ENCODE data around the gene TRMT61A. TPM values are rescaled to one million over a fixed set of nuclear protein-coding genes. Genes with fewer than 3 reads are reported as not detected.

The TRMT61A gene
- 3.8 and 5.3 TPM in 2 replicates for total RNA-seq (2014; rRNA removed; shearing (Covaris generic))

DNA sequence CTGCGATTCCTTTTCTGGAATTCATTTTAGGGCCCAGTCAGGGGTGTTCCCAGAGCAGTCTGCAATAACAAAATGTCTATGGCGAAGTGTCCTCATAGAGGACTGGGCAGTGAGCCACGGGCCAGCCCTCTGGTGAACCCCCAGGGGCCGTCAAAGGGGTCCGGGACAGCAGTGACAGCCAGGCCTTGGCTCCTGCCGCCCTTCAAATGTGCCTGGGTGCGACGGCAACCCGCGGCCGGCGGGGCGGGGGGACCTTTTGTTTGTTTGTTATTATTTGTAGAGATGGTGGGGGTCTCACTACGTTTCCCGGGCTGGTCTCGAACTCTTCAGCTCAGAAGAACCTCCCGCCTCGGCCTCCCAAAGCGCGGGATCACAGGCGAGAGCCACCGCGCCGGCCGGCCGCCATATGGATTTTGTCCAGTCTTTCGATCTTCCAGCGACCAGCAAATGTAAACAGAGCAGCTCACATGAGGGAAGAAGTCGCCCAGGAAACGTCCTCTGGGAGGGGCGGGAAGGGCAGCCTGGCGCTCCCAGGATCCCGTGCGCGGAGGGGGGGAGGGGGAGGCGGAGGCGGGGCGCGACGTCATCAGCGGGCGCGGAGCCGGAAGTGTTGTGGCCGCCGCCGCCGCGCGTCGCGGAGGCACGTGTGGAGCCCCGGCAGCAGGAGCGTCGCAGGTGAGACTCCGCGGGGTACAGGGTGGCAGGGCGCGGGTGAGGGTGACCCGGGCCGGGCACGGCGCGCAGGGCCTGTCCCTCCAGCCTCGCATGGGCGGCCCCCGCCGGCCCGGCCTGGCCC lies at the start of gene TRMT61A:
Gene TRMT61A, plus strand, starts transcription at position 610 of the 796 bp plus-strand sequence. CDS start 783 bp downstream, outside the sequence.
- peak; percentile 90 for DNase-seq (ENCODE audit: low read depth)

DNA sequence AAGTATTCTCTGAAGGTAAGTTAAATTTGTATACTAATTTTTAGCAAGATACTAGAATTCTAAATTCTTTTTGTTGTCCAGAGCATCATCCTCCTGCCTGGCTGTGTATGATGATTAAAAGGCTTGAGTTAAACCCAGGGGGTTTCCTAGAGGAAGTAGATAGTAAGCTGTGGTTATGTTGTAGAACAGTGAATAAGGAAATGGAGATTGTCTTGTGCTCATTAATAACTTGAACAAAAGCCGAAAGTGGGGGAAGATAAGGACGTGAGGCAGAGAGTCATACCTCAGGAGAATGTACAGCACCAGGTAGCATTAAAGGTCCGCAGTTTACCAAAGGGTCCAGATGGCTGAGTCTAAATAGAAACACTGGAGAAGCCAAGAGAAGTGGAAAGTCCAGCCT lies 48.4 kb upstream of the TRMT61A start:
- no peak for DNase-seq (ENCODE audit: low read depth)

- DNase-seq (ENCODE audit: low read depth) = peak; percentile 65
Observed at GRCh38 chr14:103483600-103483999, 45.4 kb upstream of the TRMT61A start.

DNA sequence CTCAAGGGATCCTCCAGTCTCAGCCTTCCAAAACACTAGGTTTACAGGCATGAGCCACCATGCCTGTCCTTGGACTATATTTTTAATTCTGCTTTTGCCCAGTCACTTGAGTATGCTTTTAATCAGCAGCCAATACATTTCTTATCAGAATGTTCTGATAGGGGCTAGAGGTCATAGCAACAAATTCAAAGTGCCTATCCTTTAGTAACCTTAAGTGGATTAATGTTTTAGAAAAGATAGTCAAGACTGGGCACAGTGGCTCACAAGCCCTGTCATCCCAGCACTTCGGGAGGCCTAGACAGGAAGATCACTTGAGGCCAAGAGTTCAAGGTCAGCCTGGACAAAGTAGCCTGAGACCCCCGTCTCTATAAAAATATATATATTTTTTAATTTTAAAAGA lies 43.5 kb upstream of the TRMT61A start:
- no peak for DNase-seq (ENCODE audit: low read depth)

DNA sequence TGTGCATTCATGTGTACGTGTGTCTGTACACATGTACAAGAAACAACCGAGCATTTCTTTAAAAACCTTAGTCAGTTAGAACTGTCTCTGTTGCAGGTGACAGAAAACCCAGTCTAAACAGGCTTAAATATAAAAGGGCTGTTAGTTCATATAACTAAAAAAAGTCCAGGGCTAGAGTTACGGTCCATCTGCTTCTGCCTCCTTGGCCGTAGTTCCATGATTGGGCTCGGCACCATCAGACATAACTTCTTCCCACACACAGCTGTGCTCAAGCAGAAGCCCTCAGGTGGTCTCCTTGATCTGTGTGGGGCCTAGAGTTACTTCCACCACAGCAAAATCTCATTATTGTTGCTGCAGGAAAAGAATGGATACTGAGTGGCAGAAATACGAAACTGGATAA lies 40.9 kb upstream of the TRMT61A start:
- DNase-seq (ENCODE audit: low read depth) = no peak

- no peak for DNase-seq (ENCODE audit: low read depth)
Observed at GRCh38 chr14:103488960-103489359, 40.0 kb upstream of the TRMT61A start.

DNA sequence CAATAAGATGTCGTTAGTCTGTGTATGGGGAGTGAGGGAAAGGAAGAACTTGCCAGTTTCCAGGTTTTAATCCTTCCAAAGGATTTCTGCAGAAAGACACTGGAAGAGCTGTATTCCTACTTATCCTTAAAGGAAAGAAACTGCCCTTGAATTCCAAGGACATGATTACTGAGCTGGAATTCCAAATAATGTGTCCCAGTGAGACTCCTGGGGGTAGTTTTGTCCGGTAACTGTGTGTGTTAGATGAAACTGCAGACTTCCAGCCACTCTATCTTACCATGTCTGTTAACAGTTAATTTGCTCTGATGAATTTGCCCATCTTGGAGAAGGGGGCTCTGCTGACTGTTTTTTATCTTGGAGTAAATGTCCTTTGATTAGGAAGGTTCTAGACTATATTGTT lies 39.4 kb upstream of the TRMT61A start:
- no peak for DNase-seq (ENCODE audit: low read depth)

- no peak for DNase-seq (ENCODE audit: low read depth)
Observed at GRCh38 chr14:103491691-103492090, 37.3 kb upstream of the TRMT61A start.

- no peak for DNase-seq (ENCODE audit: low read depth)
Observed at GRCh38 chr14:103492156-103492925, 36.7 kb upstream of the TRMT61A start.

DNA sequence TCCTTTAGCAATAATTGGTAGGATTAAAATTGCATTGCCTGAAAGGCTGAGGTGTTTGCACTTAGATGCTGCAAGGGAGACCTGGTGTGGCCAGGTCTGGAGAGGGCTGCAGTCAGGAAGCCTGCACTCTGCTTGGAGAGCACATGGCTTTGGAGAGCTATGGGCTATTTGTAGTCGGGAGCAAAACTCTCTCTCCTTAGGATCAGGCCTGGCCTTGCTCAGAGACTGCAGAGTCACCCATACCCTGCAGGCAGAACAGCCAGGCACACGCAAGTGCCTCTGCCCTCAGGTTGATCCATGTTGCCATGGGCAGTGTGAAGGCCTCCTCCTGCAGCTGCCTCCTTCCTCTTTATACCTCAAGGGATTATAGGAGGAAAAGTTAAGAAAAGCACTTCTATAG lies 33.1 kb upstream of the TRMT61A start:
- no peak for DNase-seq (ENCODE audit: low read depth)

DNA sequence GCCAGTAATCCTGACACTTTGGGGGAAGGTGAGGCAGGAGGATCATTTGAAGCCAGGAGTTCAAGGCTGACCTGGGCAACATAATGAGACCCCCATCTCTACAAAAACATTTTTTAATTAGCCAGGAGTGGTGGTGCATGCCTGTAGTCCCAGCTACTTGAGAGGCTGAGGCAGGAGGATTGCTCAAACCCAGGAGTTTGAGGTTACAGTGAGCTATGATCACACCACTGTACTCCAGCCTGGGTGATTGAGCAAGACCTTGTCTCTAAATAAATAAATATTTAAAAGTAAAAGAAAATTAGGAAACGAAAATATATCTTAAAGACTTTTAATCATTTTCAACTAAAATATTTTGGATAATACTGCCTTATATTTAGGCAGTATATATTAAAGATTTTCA lies 32.2 kb upstream of the TRMT61A start:
- no peak for DNase-seq (ENCODE audit: low read depth)

DNA sequence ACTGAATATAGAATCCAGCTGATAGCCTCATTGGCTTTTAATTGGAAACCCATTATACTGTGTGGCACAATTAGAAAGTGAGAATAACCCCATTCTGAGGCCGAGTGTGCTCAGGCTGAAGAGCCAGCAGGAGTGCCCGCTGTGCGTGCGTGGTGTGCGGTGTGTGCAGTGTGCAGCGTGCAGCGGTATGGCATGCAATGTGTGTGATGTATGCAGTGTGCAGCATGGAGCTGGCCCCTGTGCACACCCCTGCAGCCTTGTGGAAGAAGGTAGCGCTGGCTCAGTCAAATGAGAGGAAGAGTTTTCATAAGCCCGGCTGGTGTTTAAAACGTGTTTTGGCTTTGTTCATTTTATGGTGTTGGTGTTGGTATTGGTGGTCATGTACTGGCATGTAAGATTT lies 29.3 kb upstream of the TRMT61A start:
- no peak for DNase-seq (ENCODE audit: low read depth)

DNA sequence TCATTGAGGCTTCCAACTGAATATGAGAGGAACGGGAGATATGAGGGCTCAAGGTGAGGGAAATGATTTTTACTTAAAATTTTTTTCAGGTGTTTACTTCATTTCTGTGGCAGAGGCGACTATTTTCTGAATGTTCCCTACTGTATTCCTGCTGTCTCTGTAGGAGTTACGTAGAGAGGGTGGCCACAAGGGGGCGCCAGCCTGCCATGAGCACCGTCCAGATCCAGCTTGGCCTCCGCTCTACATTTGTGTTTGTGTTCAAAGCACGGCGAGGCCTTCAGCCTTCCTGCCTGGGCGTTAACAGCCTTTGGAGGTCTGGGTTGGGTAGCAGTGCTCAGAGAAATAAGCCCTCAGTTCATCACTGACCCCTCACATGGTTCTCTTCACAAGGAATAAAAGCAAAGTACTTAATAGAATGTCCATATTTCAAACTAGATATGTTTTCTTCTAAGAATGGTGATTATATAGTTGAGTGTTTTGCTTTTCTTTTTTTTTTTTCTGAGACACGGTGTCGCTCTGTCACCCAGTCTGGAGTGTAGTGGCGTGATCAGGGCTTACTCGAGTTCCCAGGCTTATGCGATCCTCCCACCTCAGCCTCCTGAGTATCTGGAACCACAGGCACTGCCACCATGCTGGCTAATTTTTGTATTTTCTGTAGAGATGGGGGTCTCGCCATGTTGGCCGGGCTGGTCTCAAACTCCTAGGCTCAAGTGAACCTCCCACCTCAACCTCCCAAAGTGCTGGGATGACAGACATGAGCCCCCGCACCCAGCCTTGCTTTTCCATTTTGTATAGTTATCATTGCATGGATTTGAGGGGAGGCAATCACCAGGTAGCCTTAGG lies 28.6 kb upstream of the TRMT61A start:
- DNase-seq (ENCODE audit: low read depth) = peak; percentile 52

- DNase-seq (ENCODE audit: low read depth) = no peak
Observed at GRCh38 chr14:103501041-103501870, 27.7 kb upstream of the TRMT61A start.

GRCh38 chr14:103501921-103502669 lies 26.9 kb upstream of the TRMT61A start:
- no peak for DNase-seq (ENCODE audit: low read depth)

GRCh38 chr14:103502877-103503276 lies 26.1 kb upstream of the TRMT61A start:
- no peak for DNase-seq (ENCODE audit: low read depth)

DNA sequence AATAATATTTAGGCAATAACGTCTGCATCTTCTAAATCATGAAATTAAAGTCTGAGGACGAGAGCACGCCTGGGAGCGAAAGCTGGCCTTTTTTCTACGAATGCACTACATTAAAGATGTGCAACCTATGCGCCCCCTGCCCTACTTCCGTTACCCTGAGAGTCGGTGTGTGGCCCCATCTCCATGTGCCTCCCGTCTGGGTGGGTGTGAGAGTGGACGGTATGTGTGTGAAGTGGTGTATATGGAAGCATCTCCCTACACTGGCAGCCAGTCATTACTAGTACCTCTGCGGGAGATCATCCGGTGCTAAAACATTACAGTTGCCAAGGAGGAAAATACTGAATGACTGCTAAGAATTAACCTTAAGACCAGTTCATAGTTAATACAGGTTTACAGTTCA lies 25.7 kb upstream of the TRMT61A start:
- no peak for DNase-seq (ENCODE audit: low read depth)

- DNase-seq (ENCODE audit: low read depth) = no peak
Observed at GRCh38 chr14:103504991-103505565, 23.9 kb upstream of the TRMT61A start.

- no peak for DNase-seq (ENCODE audit: low read depth)
Observed at GRCh38 chr14:103507751-103508150, 21.2 kb upstream of the TRMT61A start.

All from RPMI7951 (cell line).